GM19372 (cell line): ENCODE results near the gene PTPRA.

ENCODE experiments used
- ATAC-seq: cut with Tn5 transposase; IDR thresholded peaks from one replicate; pipeline ENCODE4 v1.9.1; 2021; ENCODE audit warnings: mild to moderate bottlenecking, low read depth, moderate library complexity; ENCODE audit not compliant: unreplicated experiment

The PTPRA gene

DNA sequence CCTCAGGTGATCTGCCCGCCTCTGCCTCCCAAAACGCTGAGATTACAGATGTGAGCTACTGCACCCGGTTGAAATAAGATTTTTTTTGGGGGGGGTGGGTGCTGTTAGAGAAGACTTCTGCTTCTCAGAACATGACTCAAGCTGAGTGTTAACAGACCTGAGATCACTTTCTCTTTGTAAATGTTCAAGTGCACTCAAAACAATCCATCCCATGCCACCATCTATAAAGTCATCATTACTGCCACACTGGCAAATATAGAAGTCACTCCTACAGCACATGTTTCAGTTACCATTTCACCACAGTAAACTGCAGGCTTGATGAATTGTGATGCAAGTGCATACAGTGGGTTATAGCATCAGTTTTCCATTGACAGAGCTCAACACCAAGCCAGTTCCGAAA lies 23.8 kb upstream of the PTPRA start:
- ATAC-seq: no peak

DNA sequence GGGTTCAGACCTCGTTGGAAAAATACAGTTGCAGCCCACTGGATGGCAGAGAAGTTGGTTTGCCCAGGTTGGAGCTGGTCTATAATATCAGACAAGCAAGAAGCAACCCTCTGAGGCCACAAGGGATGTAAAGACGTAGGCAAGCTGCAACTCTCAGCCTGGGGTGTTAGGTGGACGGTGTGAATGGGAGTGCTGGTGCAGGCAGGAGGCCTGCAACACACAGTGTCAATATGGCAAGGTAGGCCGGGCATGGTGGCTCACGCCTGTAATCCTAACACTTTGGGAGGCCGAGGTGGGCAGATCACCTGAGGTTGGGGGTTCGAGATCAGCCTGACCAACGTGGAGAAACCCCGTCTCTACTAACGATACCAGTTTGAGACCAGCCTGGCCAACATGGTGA lies 22.2 kb upstream of the PTPRA start:
- ATAC-seq: no peak

DNA sequence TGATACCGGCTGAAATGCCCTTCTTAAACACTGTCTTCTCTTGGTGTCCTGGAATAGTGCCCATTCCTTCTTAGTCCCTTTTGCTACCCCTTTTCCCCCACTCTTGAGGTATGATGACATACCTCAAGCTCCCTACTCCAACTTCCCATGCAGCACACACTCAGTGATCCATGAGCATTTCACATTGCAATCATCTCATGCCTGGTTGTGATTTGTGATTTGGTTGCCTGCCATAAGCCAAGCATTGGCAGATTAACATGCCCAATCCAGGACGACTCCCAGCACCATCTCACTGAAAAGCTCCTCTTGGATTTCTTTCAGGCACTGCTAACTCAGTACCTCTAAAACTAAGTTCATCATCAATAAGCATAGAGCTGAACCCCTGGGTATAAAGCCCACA lies 14.7 kb upstream of the PTPRA start:
- no peak for ATAC-seq

DNA sequence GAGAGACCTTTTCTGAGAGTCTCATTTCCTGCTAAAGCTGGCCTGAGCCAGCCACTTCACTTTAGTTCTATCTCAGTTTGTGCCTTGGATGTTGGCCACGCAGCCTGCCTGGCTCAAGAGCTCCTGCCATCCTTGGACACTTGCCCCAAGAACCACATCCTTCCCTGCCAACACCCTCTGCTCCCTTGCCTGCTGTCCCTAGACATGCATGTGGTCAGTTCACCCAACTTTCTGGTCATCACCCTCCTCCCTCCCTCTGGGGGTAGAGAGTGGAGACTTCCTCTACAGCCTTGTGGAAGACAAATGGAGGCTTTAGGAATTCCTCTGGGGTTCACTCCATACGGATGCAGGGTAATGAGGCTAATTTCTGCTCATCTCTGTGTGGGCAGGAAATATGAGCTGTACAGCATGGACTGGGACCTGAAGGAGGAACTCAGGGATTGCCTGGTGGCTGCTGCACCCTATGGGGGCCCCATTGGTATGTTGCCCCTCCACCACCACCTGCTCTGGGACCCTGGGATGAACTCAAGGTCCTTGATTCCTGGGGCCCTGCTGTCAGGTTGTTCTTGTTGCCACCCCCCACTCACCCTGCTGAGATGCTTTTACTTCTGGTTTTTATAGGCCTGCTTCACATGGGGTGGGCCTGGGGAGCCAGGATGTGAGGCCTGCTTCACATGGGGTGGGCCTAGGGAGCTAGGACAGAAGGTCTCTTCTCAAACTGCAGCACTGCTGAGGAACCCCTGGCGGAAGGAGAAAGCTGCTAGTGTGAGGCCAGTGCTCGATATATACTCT lies 13.8 kb upstream of the PTPRA start:
- no peak for ATAC-seq

DNA sequence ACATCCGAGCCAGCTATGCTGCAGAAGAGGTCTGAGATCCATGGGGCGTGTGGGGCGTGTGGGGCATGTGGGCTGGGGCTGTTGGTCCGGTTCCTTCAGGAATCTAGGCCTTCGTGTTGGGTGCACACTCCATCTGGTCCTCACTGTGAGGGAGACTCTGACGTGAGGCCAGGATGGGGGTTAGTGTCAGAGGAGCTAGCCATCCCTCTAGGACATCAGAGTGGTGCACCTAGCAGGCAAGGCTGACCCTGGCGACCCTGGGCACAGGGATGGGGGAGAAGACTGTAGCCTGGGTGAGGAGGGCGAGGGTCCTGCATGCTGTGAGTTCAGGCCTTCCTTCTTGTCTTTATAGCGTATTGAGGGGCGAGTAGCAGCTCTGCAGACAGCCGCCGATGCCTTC lies 8.7 kb upstream of the PTPRA start:
- ATAC-seq: no peak

DNA sequence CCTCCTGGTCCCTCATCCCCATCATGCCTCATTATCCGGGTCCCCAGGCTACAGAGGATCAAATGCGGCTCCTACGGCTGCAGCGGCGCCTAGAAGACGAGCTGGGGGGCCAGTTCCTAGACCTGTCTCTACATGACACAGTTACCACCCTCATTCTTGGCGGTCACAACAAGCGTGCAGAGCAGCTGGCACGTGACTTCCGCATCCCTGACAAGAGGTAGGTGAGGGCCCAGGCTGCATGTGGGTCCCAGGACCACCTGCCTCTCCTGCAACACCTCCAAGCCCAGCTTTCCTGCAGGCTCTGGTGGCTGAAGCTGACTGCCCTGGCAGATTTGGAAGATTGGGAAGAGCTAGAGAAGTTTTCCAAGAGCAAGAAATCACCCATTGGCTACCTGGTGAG lies 8.2 kb upstream of the PTPRA start:
- ATAC-seq: no peak

DNA sequence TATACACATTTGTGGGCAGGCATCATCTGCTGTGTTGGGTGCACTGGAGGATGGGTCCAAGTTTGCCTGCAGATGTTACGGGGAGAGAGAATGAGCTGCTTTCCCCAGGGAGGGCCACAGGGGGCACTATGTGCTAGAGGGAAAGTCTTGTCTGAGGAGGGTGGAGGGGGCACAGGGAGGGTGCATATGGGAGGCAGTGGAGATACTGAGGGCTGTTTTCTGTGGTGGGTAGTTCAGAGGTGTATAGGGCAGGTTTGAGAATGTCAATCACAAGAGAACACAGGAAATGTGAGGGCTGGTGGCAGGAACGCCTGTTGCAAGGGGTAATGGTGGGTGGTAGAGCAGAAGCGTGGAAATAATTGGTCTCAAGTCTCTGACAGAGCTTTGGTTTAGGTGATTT lies 7.7 kb upstream of the PTPRA start:
- no peak for ATAC-seq

DNA sequence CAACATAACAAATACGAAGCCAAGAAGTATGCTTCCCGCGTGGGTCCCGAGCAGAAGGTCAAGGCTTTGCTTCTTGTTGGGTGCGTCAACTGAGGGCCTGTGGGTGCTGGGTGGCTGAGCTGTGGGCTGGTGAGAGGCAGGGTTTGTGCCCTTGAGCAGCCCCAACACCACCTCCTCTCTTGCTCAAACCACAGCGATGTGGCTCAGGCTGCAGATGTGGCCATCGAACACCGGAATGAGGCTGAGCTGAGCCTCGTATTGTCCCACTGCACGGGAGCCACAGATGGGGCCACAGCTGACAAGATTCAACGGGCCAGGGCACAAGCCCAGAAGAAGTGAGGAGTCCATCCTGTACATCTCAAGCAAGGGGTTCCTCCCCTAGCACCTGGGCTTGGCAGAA lies 7.0 kb upstream of the PTPRA start:
- no peak for ATAC-seq

DNA sequence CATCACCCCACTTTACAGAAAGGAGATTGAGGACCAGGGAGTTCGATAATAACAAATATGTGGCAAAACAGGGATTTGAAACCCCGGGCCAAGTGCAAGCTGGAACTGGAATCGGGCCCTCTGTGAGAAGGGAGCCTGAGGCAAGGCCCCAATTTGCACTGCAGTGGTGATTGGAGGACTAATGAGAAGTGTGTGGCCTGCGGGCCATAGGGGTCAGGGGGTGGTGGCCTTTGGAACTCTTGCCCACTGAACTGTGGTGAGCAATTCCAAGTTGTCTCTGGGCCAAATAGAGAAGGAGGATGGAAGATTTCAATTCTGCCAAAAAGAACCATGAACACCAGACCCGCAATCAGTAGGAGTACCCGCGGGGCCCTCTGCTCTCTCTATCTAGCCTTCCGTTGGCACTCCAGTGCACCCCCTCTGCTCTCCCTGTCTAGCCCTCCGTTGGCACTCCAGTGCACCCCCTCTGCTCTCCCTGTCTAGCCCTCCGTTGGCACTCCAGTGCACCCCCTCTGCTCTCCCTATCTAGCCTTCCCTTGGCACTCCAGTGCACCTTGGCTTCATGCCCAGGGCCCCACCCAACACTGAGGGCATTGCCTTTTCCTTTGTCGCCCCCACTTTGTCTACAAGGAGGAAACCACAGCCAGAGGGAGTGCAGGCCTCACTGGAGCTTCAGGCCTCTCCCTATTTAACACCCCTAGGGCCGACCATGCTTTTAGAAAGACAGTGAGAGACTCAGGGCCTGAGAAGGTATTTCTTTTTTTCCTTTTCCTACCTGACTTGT lies 6.0 kb upstream of the PTPRA start:
- no peak for ATAC-seq

DNA sequence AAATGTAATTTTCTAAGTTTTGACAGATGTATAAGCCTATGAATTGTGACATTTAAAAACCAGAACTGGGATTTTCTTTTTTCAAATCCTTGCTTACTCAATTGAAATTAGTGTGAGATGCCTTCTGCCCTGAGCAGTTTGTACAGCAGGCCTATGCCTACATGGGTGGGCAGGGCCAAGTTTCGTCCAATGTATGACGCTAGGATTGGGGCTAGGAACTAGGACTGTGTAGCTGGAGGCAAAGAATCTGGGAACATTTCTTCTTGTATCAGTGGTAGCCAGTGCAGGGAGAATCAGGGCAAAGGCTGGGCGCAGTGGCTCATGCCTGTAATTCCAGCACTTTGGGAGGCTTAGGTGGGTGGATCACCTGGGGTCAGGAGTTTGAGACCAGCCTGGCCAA lies 3.9 kb upstream of the PTPRA start:
- no peak for ATAC-seq

DNA sequence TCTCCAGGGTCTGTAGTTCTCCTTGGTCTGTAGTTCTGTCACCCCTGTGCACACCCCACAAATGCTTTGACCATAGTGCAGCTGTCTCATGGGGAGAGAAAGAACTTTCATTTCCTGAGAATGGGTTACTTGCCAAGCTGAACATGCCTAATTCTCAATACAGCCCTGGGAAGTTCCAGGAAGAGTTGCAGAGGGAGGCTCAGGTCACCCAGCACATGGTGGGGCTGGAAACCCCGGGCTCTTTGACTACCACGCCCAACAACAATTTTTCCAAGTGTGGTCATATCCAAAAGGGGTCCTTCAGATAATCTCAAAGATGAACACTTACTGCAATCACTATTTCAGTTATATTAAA lies 2.2 kb upstream of the PTPRA start:
- no peak for ATAC-seq

DNA sequence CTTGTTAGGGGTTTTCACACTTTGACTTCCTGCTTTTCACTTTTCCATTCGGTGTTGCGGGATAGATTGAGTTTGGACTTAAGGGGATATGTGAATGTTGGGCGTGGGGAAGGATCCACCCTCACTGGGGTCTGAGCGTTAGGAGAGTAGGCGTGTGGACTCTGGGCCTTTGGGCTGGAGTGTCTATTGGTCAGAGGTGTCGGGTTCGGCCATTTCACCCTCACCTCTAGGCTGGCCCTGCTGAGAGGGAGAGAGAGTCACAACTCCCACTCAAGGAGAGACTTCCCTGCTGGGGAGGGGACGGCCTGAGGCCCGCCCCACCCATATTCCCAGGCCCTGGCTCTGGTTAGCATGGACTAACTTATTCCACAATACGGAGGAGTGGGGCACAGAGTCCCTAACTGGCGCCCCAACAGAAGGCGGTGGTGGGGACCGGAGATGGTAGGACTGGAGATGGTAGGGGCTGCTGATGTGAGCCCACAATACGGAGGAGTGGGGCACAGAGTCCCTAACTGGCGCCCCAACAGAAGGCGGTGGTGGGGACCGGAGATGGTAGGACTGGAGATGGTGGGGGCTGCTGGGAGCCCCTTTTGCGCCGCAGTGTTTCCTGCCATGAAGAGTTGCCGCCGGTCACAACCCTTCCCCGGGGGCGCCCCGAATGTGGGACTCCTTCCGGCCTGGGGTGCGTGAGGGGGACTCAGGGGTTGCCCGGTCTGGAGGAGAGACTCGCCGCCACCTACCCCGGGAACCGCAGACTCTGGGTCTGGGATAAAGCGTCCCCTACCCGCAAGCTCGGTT lies 1.4 kb upstream of the PTPRA start:
- ATAC-seq: no peak

DNA sequence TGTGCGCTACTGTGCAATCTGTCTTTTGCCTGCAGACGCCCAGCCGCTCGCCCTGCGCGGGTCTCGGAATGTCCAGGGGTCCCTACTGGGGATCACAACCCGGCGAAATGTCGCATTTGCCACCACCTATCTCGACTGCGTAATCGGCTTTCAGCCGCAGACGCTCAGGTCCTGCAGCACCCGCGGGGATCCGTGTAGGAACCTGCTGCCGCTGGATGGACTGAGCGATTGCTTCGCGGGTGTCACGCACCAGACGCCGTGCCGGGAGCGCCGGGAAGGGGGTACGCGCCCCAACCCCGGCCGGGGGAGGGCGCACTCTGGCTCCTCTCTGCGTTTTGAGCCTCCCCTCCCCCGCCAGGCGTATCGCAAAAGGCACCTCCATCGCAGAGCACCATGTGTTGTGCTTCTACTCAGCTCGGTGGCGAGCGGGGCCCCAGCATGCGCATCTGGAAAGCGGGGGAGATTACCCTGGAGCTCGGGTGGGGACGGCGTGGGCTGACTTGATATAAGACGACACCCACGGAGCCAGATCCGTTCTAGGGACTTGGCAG lies 747 bp upstream of the PTPRA start:
- no peak for ATAC-seq

DNA sequence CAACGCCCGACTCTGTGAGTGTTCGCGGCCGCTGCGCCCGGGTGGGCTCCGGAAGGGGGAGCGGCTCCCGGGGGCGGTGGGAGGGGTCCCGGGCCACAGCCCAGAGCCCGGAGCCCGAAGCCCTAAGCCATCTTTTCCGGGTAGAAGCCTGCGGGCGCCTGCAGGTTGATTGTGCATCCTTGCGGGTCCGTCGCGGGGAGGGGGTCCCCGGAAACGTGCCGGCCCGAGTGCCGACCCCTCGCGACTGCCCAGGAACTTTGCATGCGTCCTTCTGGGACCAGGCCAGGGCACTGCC lies 413 bp downstream of the PTPRA start:
- ATAC-seq: no peak

DNA sequence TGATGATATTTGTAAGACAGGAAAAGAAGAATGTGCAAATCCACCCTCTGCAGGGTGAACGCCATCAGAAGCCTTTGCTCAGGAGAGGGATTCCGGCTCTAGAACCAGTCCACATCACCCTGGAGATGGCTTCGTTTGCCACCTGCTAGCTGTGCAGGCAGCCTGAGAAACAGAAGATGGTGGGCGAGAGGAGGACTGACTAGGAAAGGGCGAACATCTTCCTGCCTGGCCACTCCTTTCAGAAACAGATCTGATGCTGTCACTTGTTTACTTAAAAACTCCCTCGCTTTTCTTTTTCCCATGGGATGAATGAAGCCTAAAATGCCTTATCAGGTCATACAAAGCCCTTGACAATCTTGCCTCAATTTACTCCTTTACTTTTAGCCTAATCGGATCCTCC lies 1.2 kb downstream of the PTPRA start:
- no peak for ATAC-seq

DNA sequence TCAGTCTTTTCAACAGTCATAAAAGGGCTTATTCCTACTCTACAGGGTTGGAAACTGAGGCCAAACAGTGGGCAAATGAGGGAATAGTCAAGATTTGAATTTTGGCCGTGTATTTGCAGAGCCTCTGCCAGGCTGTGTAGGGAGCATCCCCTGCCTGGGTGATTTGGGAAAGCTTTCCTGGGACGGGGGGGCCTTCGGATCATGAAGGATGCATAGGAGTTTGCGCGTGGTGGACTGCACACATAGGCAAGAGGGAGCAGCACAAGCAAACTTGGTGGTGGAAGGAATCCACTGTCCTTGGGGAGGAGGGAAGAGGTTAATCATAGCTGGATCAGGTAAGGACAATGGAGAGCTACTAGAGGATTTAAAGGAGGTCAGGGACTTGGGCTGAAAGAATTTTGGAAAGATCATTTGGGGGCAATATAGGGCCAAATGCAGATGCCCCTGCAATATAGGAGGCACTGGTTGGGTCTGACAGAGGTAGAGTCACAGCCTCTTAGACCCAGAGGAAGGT lies 2.5 kb downstream of the PTPRA start:
- no peak for ATAC-seq

DNA sequence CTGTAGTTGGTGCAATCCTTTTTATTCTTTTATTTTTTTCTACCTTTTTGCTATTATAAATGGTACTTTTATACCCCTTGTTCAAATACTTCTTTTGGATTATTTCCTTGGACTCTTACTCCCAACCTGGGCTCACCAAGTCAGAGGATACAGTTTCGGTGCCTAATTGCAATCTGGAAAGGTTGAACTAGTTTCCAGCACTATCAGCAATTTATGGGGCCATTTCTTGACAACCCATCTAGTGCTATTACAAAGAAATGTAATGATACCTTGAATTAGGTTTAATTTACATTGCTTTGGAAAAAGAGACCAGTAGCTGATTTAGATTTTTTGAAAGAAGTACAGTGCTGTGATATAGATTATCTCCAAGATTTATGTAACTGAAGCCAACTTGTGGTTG lies 5.2 kb downstream of the PTPRA start:
- ATAC-seq: no peak

DNA sequence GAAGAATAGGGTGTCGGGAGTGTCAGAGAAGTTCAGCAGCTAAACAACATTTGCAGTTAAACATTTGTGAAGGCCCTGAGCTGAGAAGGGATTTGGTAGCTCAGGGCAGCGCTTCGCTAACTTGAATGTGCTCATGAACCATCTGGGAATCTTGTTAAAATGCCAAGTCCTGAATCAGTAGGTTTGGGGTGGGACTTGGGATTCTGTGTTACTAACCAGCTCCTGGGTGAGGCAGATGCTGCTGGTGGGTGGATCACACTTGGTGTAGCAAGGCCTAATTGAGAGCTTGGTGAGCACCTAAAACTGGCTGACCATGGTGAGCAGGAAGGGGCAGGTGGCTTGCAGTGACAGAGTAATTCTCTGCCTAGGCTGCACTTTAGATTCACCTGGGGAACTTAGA lies 5.9 kb downstream of the PTPRA start:
- ATAC-seq: no peak

DNA sequence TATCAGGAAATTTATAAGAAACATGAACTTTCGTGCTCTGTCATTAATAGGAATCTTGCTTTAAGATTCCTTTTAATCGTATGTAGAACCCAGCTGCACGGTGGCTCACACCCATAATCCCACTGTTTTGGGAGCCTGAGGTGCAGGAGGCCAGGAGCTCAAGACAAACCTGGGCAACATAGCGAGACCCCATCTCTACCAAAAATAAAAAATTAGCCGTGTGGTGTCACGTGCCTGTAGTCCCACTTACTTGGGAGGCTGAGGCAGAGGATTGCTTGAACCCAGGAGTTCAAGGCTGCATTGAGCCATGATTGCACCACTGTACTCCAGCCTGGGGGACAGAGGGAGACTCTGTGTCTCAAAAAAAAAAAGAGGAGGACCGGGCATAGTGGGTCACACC lies 7.4 kb downstream of the PTPRA start:
- no peak for ATAC-seq

DNA sequence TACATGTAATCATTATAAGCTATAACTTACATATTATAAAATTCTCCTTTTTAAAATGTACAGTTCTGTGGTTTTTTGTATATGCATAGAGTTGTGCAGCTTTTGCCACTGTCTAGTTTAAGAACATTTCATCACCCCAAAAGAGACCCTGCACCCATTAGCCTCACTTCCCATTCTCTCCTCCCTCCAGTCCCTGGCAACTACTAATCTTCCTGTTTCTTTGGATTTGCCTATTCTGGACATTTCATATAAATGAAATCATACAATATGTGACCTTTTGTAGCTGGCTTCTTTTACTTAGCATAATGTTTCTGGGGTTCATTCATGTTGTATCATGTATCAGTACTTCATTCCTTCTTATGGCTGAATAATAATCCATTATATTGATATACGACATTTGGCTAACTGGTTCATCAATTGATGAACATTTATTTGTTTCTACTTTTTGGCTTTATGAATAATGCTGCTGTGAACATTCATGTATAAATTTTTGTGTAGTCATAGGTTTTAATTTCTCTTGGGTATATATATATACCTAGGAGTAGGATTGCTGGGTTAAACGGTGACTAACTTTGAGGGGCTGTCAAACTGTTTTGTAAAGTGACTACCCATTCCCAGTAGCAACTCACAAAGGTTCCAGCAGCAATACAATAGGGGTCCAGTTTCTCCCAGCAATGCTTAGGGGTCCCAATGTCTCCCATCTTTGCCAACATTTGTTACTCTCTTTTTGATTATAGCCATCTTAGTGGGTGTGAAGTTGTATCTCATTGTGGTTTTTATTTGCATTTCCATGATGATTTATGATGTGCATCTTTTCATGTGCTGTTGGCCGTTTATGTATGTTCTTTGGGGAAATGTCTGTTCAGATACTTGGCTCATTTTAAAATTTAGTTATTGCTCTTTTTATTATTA lies 10.7 kb downstream of the PTPRA start:
- ATAC-seq: no peak
